Adrenal gland (tissue), 5 donors: ENCODE data around the gene RNF212.

Source experiments
- POLR2A ChIP-seq, 2 donors: fragments of 450-650 bp; IDR thresholded peaks; one replicate each; pipeline ENCODE4 v1.6.1; 2017; ENCODE audit warnings: antibody characterized with exemption in 2 of 2, mild to moderate bottlenecking in 2 of 2, moderate library complexity in 1 of 2
- TF ChIP-seq, protein P1 (sequence below), 6 experiments: fragments of 450-650 bp in 4 of 6; fragments of 200-600 bp in 2 of 6; sonication (generic) in 1 of 6; IDR thresholded peaks; 1 replicate in 5 of 6; 2 replicates in 1 of 6; pipeline versions ENCODE4 v1.5.1 to v1.8.0; 2016 to 2021; ENCODE audit warnings: antibody characterized with exemption in 6 of 6, mild to moderate bottlenecking in 2 of 6, moderate library complexity in 1 of 6
- donor health status: DM: no; HTN: no; CAD: no.

DNA sequence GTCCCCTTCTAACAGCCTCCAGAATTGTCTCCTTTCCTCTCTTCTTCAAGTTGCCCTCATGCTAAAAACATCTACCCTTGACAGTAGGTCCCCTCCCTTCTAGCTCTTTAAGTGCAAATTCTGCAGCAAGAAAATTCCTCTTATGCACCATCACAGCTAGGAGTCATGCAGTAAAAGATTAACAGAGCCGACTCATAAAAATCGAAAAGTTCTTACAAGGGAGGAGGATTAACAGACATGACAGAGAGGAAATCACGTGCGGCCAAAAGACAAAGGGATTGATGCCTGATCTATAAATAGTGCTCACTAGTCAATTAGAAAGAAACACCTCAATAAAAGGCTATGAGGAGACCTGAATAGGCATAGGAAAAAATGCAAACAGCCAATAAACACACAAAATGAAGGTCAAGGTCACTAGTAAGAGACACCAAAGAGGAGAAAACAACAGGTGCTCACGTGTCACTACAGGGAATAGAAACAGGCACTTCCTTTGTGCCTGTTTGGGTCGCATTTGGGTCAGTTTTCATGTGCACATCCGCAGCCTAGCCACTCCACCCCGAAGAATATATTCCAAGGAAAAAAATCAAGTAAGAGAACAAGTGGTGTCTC is 3.4 kb downstream of the RNF212 start:
- TF ChIP-seq, protein P1, sequence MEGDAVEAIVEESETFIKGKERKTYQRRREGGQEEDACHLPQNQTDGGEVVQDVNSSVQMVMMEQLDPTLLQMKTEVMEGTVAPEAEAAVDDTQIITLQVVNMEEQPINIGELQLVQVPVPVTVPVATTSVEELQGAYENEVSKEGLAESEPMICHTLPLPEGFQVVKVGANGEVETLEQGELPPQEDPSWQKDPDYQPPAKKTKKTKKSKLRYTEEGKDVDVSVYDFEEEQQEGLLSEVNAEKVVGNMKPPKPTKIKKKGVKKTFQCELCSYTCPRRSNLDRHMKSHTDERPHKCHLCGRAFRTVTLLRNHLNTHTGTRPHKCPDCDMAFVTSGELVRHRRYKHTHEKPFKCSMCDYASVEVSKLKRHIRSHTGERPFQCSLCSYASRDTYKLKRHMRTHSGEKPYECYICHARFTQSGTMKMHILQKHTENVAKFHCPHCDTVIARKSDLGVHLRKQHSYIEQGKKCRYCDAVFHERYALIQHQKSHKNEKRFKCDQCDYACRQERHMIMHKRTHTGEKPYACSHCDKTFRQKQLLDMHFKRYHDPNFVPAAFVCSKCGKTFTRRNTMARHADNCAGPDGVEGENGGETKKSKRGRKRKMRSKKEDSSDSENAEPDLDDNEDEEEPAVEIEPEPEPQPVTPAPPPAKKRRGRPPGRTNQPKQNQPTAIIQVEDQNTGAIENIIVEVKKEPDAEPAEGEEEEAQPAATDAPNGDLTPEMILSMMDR (IDR thresholded peaks at IDR 0.05): no peak
- no peak for TF ChIP-seq POLR2A (IDR thresholded peaks at IDR 0.05)
